Gastroesophageal sphincter (tissue), 3 donors: Measurements from ENCODE around the gene GOLGA1.

Experiments used
- EP300 ChIP-seq: sonication (generic); formaldehyde crosslinking; IDR thresholded peaks from one replicate; pipeline ENCODE4 v1.6.1; 2017; ENCODE audit warnings: antibody characterized with exemption, mild to moderate bottlenecking
- POLR2A ChIP-seq, 2 donors: fragments of 450-650 bp; IDR thresholded peaks; one replicate each; pipeline ENCODE4 v1.6.1; 2017; ENCODE audit warnings: antibody characterized with exemption in 2 of 2, mild to moderate bottlenecking in 2 of 2, moderate library complexity in 1 of 2
- TF ChIP-seq, protein P1 (sequence below), 4 experiments: fragments of 200-600 bp in 2 of 4; fragments of 450-650 bp in 2 of 4; sonication (generic) in 1 of 4; IDR thresholded peaks; one replicate each; pipeline ENCODE4 v1.5.1; 2017 to 2019; ENCODE audit warnings: antibody characterized with exemption in 4 of 4, mild to moderate bottlenecking in 2 of 4, moderate library complexity in 2 of 4

DNA sequence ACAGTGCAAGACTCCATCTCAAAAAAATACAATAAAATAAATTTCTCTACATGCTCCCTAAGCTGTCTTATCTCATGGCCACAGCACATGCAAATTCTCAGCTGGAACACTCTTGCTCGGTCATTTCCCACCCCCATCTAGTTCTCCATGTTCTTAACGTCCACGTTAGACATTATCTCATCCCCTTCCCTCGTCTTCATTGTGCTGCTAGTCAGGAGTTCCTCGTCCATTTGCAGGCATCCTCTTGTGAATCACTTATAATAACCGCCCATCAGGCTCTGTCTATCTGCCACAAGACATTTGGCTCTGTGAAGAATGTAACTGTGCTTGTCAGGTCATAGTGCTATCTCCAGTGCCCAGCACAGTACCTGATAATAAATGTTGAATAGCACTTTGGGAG lies 32.9 kb upstream of the GOLGA1 start:
- TF ChIP-seq, protein P1, sequence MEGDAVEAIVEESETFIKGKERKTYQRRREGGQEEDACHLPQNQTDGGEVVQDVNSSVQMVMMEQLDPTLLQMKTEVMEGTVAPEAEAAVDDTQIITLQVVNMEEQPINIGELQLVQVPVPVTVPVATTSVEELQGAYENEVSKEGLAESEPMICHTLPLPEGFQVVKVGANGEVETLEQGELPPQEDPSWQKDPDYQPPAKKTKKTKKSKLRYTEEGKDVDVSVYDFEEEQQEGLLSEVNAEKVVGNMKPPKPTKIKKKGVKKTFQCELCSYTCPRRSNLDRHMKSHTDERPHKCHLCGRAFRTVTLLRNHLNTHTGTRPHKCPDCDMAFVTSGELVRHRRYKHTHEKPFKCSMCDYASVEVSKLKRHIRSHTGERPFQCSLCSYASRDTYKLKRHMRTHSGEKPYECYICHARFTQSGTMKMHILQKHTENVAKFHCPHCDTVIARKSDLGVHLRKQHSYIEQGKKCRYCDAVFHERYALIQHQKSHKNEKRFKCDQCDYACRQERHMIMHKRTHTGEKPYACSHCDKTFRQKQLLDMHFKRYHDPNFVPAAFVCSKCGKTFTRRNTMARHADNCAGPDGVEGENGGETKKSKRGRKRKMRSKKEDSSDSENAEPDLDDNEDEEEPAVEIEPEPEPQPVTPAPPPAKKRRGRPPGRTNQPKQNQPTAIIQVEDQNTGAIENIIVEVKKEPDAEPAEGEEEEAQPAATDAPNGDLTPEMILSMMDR (IDR thresholded peaks at IDR 0.05) = no peak
- TF ChIP-seq POLR2A (IDR thresholded peaks at IDR 0.05) (no peak), EP300 (no peak)
